VCaP (cell line): ENCODE measurements around the gene CYP26C1.

Experiments
- H3K27ac ChIP-seq: fragments of 450-650 bp; 2 replicates; pipeline ENCODE4 v1.5.1; 2017
- TF ChIP-seq, protein P1 (sequence below): fragments of 450-650 bp; conservative IDR thresholded peaks from 2 replicates; pipeline ENCODE4 v1.5.1; 2017; ENCODE audit warnings: mild to moderate bottlenecking, moderate library complexity

The CYP26C1 gene

DNA sequence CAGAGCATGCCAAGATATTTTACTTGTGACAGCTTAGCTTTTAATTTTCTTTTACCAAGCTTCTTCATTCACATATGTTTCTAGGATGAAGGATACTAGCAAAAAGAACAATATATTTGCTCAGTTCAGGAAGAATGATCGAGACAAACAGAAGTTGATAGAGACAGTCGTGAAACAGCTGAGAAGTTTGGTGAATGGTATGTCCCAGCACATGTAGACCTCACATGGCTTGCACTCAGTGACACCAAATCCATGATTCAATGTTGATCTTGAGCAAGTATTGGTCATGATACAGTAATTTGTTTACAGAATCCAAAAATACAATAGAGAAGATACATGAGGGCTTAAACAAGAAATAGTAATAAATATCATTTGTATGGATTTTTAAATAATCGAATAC, 2.5 kb upstream of the CYP26C1 start:
- H3K27ac ChIP-seq: no peak overlapping the region
- TF ChIP-seq, protein P1, sequence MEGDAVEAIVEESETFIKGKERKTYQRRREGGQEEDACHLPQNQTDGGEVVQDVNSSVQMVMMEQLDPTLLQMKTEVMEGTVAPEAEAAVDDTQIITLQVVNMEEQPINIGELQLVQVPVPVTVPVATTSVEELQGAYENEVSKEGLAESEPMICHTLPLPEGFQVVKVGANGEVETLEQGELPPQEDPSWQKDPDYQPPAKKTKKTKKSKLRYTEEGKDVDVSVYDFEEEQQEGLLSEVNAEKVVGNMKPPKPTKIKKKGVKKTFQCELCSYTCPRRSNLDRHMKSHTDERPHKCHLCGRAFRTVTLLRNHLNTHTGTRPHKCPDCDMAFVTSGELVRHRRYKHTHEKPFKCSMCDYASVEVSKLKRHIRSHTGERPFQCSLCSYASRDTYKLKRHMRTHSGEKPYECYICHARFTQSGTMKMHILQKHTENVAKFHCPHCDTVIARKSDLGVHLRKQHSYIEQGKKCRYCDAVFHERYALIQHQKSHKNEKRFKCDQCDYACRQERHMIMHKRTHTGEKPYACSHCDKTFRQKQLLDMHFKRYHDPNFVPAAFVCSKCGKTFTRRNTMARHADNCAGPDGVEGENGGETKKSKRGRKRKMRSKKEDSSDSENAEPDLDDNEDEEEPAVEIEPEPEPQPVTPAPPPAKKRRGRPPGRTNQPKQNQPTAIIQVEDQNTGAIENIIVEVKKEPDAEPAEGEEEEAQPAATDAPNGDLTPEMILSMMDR: no peak

DNA sequence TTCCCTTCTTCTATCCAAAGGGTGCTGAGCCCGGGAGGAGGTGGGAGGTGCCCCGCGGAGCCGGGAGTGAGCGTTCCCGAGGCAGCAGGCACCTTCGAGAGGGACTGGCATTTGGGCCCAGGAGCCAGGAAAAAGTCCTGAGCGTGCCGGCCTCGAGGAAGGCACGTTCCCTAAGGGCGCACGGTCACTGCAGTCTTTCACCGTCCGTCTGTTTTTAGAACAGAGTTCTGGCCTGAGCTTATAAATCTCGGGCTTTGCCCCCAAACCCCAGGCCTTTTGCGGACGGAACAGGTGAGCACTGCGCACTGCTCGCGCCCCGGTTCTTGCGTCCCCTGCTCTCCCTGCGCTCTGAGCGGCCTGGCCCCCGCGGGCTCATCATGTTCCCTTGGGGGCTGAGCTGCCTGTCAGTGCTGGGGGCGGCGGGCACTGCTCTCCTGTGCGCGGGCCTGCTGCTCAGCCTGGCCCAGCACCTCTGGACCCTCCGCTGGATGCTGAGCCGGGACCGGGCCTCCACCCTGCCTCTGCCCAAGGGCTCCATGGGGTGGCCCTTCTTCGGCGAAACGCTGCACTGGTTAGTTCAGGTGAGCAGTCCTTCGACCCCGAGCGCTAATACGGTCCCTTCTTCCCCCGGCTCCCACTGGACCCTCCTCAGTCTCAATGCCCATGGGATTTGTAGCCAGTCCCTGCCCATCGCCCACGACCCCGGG, 442 bp downstream of the CYP26C1 start:
- TF ChIP-seq, protein P1: no peak
- H3K27ac ChIP-seq: no peak overlapping the region

DNA sequence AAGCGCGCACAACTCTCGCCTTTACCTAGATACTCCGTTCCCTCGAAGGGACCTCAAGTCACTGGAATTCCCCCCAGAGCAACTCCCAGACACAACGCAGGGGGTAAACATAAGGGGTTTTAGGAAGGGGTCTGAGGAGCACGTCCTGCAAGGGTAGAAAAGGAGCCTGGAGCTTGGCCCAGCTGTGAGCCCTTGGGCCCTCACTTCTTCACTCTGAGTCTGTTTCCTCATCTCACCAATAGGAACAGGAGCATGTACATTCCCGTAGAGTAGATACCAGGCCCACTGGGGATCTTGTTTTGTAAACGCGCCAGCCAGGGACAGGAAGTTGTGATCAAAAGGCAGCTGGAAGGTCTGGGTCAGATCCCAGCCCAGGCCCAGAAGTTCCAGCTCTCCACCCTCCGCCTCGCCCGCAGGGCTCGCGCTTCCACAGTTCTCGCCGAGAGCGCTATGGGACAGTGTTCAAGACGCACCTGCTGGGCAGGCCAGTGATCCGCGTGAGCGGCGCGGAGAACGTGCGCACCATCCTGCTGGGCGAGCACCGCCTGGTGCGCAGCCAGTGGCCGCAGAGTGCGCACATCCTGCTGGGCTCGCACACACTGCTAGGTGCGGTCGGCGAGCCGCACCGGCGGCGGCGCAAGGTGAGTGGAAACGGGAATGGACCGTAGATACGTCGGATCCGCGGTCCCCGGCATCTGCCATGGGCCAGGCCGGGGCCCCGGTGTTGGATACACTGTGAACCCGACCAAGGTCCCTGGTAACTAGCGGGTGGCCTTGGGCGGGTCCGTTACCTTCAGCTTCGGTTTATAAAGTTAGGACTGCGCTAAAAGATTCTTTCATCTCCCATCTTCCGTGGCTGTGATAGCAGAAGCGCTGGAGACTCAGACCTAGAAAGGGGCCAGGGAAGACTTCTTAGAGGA, 1.3 kb downstream of the CYP26C1 start:
- no peak overlapping the region for H3K27ac ChIP-seq
- TF ChIP-seq, protein P1: no peak

DNA sequence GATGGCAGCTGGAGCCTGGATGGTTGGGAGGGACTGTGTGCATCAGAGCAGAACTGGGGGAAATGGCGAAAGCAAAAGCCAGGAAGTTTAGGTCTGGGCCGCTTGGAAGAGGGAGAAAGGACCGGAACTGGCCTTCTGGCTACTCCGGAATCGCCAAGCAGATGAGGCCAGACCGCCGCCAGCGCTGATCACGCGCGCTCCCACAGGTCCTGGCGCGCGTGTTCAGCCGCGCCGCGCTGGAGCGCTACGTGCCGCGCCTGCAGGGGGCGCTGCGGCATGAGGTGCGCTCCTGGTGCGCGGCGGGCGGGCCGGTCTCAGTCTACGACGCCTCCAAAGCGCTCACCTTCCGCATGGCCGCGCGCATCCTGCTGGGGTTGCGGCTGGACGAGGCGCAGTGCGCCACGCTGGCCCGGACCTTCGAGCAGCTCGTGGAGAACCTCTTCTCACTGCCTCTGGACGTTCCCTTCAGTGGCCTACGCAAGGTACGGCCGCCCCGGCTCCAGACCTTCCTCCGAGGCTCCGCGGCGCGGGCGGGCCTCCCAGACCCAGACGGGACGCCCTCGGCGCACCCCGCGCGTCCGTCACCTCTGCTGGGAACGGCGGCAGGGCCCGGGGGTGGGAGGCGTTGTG, 2.0 kb downstream of the CYP26C1 start:
- no peak overlapping the region for H3K27ac ChIP-seq
- TF ChIP-seq, protein P1: no peak

DNA sequence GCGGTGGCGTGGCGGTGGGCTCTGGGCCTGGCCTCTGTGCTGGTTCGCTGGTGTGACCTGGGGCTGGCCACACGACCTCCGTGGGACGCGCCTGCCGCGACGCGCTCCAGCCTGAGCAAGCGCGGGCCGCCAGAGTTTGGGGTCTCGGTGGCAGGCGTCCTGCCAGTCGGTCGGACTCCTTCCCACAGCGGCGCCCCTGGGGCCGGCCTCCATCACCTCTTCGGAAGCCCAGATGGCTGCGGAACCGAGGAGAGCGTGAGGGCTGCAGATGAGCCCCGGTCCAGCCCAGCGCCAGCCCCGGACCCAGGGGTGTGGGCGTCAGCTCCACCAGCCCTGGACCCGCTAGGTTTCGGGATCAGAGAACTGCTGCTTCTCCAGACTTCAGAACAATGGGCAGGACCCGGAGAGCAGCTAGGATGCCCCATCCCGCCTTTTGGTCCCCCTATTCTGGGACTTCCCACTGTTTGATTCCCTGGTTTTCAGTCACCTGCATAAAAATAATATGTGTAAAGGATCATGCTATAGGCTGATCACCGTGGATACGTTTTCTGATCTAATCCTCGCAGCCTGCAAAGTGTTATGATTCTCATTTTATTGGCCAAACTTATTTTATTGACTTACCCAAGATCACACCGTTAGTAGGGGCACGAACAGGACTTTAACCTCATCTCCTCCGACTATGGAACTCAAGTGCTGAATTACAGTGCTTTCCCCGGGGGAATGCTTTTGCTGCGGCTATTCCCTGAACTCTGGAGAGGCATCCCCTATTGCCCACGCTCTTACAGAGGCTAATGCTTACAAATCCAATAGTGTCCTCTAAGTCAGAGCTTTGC, 2.8 kb downstream of the CYP26C1 start:
- no peak overlapping the region for H3K27ac ChIP-seq
- TF ChIP-seq, protein P1: no peak

DNA sequence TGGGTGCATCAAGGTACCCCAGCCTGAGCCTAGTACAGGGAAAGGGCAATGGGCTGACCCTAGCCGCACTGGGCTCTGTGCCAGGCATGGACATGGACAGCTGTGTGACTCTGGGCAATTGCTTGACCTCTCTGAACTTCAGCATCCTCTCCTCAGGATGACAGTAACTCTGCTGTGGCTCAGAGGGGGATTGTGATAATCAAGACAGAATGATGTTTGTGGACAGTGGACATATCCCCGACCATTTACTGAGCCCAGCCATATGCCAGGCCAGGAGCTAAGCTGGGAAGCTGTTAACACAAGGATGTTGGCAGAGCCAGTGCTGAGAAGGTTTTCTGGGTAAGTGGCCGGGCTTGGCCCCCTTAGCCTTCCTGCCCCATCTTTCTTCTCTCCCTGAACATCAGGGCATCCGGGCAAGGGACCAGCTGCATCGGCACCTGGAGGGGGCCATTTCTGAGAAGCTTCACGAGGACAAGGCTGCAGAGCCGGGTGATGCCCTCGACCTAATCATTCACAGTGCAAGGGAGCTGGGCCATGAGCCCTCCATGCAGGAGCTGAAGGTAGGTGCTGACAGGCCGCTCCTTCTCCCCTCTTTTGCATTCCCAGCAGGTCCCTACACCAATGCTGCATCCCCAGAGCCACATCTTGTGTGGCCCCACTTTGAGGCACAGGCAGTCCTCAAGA, 3.5 kb downstream of the CYP26C1 start:
- no peak overlapping the region for H3K27ac ChIP-seq
- TF ChIP-seq, protein P1: no peak
